Head of caudate nucleus (tissue), 42 donors: ENCODE data around the gene QRSL1.
"Not testable (repeated sequence)": the region's sequence is repeated elsewhere in the genome, so short reads cannot be mapped to it uniquely, and the experiment has no call there.

Experiments
- DNase-seq, 42 donors: peaks; one replicate each; pipeline versions ENCODE4 v3.0.0 to v3.0.0-alpha.2; 2020 to 2021; ENCODE audit warnings: mixed read lengths in 7 of 42
- intact Hi-C: fragments of 100-400 bp; cut with DNase I; formaldehyde crosslinking; loops from one replicate; pipeline ENCODE4 v1.15.0; 2022

Gene QRSL1

GRCh38 chr6:106629103-106629858, at the start of gene QRSL1, which contains the start of gene RTN4IP1:
QRSL1 (plus strand) TSS chr6:106629578; CDS start chr6:106629682, 104 bp downstream.
RTN4IP1 (minus strand) TSS chr6:106629498; CDS start chr6:106629021, 477 bp downstream.
- DNase-seq = peak; percentile 74 to 95 (median 86)
- intact Hi-C loops = loop anchor here (5.0 kb wide), 1 partner anchor 398 kb away; the partner anchor contains the start of gene MTRES1

- intact Hi-C loops = no loop called here
- DNase-seq = no peak
Observed at GRCh38 chr6:106581468-106581867, 47.9 kb upstream of the QRSL1 start.

GRCh38 chr6:106586815-106587415, 42.5 kb upstream of the QRSL1 start:
- intact Hi-C loops = no loop called here
- DNase-seq = no peak

GRCh38 chr6:106588937-106589336, 40.4 kb upstream of the QRSL1 start:
- DNase-seq, intact Hi-C loops: not testable (repeated sequence)

- intact Hi-C loops = no loop called here
- no peak for DNase-seq
Observed at GRCh38 chr6:106591111-106591825, 38.1 kb upstream of the QRSL1 start.

- intact Hi-C loops = no loop called here
Observed at GRCh38 chr6:106599440-106599839, 29.9 kb upstream of the QRSL1 start.

GRCh38 chr6:106600329-106600728, 29.0 kb upstream of the QRSL1 start:
- intact Hi-C loops = no loop called here
- DNase-seq = no peak

More at GRCh38 chr6:106599440-106599839, 29.9 kb upstream of the QRSL1 start:
- DNase-seq = no peak

GRCh38 chr6:106608080-106608668, 21.2 kb upstream of the QRSL1 start:
- intact Hi-C loops = no loop called here
- DNase-seq = peak in 4 of 42 donors; percentile 7 to 29 (median 11)

GRCh38 chr6:106609699-106610098, 19.7 kb upstream of the QRSL1 start:
- intact Hi-C loops = no loop called here
- peak in 3 of 42 donors; percentile 12 to 27 (median 17) for DNase-seq

- intact Hi-C loops = no loop called here
- DNase-seq = no peak
Observed at GRCh38 chr6:106611030-106611429, 18.3 kb upstream of the QRSL1 start.

- intact Hi-C loops = no loop called here
- DNase-seq = no peak
Observed at GRCh38 chr6:106612671-106613416, 16.5 kb upstream of the QRSL1 start.

GRCh38 chr6:106613590-106613989, 15.8 kb upstream of the QRSL1 start:
- intact Hi-C loops = no loop called here

GRCh38 chr6:106614166-106614565, 15.2 kb upstream of the QRSL1 start:
- intact Hi-C loops = no loop called here
- DNase-seq = no peak

More at GRCh38 chr6:106613590-106613989, 15.8 kb upstream of the QRSL1 start:
- DNase-seq = no peak

- intact Hi-C loops = no loop called here
Observed at GRCh38 chr6:106614592-106615257, 14.7 kb upstream of the QRSL1 start.

GRCh38 chr6:106617302-106617701, 12.1 kb upstream of the QRSL1 start:
- intact Hi-C loops = no loop called here

More at GRCh38 chr6:106614592-106615257, 14.7 kb upstream of the QRSL1 start:
- no peak for DNase-seq

GRCh38 chr6:106617857-106618256, 11.5 kb upstream of the QRSL1 start:
- intact Hi-C loops = no loop called here
- no peak for DNase-seq

More at GRCh38 chr6:106617302-106617701, 12.1 kb upstream of the QRSL1 start:
- DNase-seq = no peak

GRCh38 chr6:106618324-106618723, 11.1 kb upstream of the QRSL1 start:
- DNase-seq = no peak
- intact Hi-C loops = no loop called here

GRCh38 chr6:106619223-106619622, 10.2 kb upstream of the QRSL1 start:
- DNase-seq = no peak
- intact Hi-C loops = no loop called here
